Keratinocyte (primary cell): ENCODE data around the gene SLC7A1. TPM values are rescaled to one million over a fixed set of nuclear protein-coding genes. Genes with fewer than 3 reads are reported as not detected.

Source experiments
- DNase-seq: peaks from one replicate; pipeline ENCODE4 v3.0.0-alpha.2; 2011; ENCODE audit warnings: low read depth, missing footprints, low spot score
- FAIRE-seq: peaks from 2 replicates; lab custom pipeline; 2011; peaks lifted over from hg19 to GRCh38; lab: Jason Lieb, UNC
- H2AFZ ChIP-seq: 2 replicates; pipeline ENCODE4 v1.6.0; 2012; ENCODE audit warnings: low read length, control low read depth, inconsistent platforms; ENCODE audit not compliant: control insufficient read depth
- H3K27ac ChIP-seq: 2 replicates; pipeline ENCODE4 v1.5.1; 2011; ENCODE audit warnings: low read length; ENCODE audit not compliant: control insufficient read depth, insufficient read depth
- H3K27me3 ChIP-seq: 3 replicates; pipeline ENCODE4 v1.6.0; 2011; ENCODE audit warnings: low read length; ENCODE audit not compliant: control insufficient read depth, insufficient read depth; ENCODE audit errors: extremely low read depth
- H3K36me3 ChIP-seq, 2 experiments: 2 replicates in 1 of 2; 3 replicates in 1 of 2; pipeline ENCODE4 v1.5.1; 2011; ENCODE audit warnings: low read length in 2 of 2, mild to moderate bottlenecking in 1 of 2; ENCODE audit not compliant: control insufficient read depth in 2 of 2, insufficient read depth in 2 of 2; ENCODE audit errors: extremely low read depth in 1 of 2
- H3K4me1 ChIP-seq: 3 replicates; pipeline ENCODE4 v1.5.1; 2011; ENCODE audit warnings: low read length; ENCODE audit not compliant: control insufficient read depth, insufficient read depth; ENCODE audit errors: extremely low read depth
- H3K4me2 ChIP-seq: 3 replicates; pipeline ENCODE4 v1.6.0; 2011; ENCODE audit warnings: low read depth, low read length; ENCODE audit not compliant: control insufficient read depth, insufficient read depth; ENCODE audit errors: extremely low read depth
- H3K4me3 ChIP-seq, 3 experiments: fragments of 200-600 bp in 1 of 3; sonication (generic) in 1 of 3; 2 replicates in 2 of 3; 3 replicates in 1 of 3; pipeline ENCODE4 v1.5.1; 2011 to 2016; ENCODE audit warnings: low read length in 3 of 3, mild to moderate bottlenecking in 3 of 3, control low read depth in 2 of 3, inconsistent platforms in 1 of 3, low read depth in 1 of 3, mixed read lengths in 1 of 3, mixed run types in 1 of 3, moderate library complexity in 1 of 3; ENCODE audit not compliant: control insufficient read depth in 2 of 3, insufficient read depth in 2 of 3; ENCODE audit errors: extremely low read depth in 1 of 3
- H3K79me2 ChIP-seq: 2 replicates; pipeline ENCODE4 v1.6.0; 2012; ENCODE audit warnings: low read length; ENCODE audit not compliant: control insufficient read depth, insufficient read depth
- H3K9ac ChIP-seq: 3 replicates; pipeline ENCODE4 v1.6.0; 2011; ENCODE audit warnings: low read length; ENCODE audit not compliant: control insufficient read depth, insufficient read depth; ENCODE audit errors: extremely low read depth
- H3K9me1 ChIP-seq: 3 replicates; pipeline ENCODE4 v1.6.0; 2011; ENCODE audit warnings: low read length; ENCODE audit not compliant: control insufficient read depth, insufficient read depth; ENCODE audit errors: extremely low read depth
- H3K9me3 ChIP-seq: 2 replicates; pipeline ENCODE4 v1.5.1; 2012; ENCODE audit warnings: low read depth, low read length; ENCODE audit not compliant: control insufficient read depth
- H4K20me1 ChIP-seq: 3 replicates; pipeline ENCODE4 v1.6.0; 2011; ENCODE audit warnings: low read length; ENCODE audit not compliant: control insufficient read depth, insufficient read depth; ENCODE audit errors: extremely low read depth
- CTCF ChIP-seq, 3 experiments: IDR thresholded peaks in 1 of 3; conservative IDR thresholded peaks in 1 of 3; optimal IDR thresholded peaks in 1 of 3; 2 replicates in 2 of 3; 3 replicates in 1 of 3; pipeline versions ENCODE3 to v1.5.1; 2011; ENCODE audit warnings: low read length in 3 of 3, mild to moderate bottlenecking in 3 of 3, moderate library complexity in 2 of 3, control low read depth in 1 of 3, inconsistent platforms in 1 of 3; ENCODE audit not compliant: insufficient read depth in 2 of 3; ENCODE audit errors: extremely low read depth in 1 of 3
- EZH2 ChIP-seq: IDR thresholded peaks from one replicate; pipeline ENCODE4 v1.6.1; 2012; ENCODE audit warnings: inconsistent platforms, mild to moderate bottlenecking, low read length, moderate library complexity
- dilution Hi-C: fragments of 300-500 bp; cut with MboI; formaldehyde crosslinking; loops from one replicate; pipeline ENCODE4 v1.7.0; 2020; ENCODE audit warnings: low sequenced_read_pairs; ENCODE audit not compliant: extremely low pct_ligation_motif_present
- polyA plus RNA-seq, 5 experiments: library from polyadenylated mRNA; depleted of rRNA in 3 of 5; stranded (reverse) in 3 of 5; stranded (forward) in 1 of 5; unstranded in 1 of 5; fragments of >200 nt; gene quantifications; 1 replicate in 1 of 5; 2 replicates in 3 of 5; 3 replicates in 1 of 5; pipeline versions ENCODE4 v1.2.1 to v1.2.3, GENCODE V29; 2011 to 2012; ENCODE audit warnings: missing spikeins in 2 of 5, low read depth in 1 of 5, low replicate concordance in 1 of 5

The SLC7A1 gene
- polyA plus RNA-seq, 1 donor (not counting 4 experiments of a cell fraction or from before 2014, with no cell fraction given) = 41.5 TPM

GRCh38 chr13:29587645-29588044 is 7.8 kb downstream of the SLC7A1 start:
- TF ChIP-seq CTCF (optimal IDR thresholded peaks at IDR 0.05 in 1 of 3, IDR thresholded peaks at IDR 0.05 in 1 of 3, conservative IDR thresholded peaks at IDR 0.05 in 1 of 3; ENCODE audit: extremely low read depth in 1 of 3, insufficient read depth in 2 of 3, low read length in 3 of 3) (no peak), EZH2 (no peak)
- Histone ChIP-seq H3K36me3 (peaks cover 3 to 40% of the 10 kb centered on the region in 2 experiments), H4K20me1 (peaks cover 26% of the 10 kb centered on the region), H3K4me1 (peaks cover 98% of the 10 kb centered on the region), H3K9me3 (no peaks in the 10 kb centered on the region), H3K27me3 (no peaks in the 10 kb centered on the region), H3K4me3 (peak overlapping the region in 1 of 3 experiments; percentile 24), H3K79me2 (peaks cover 95% of the 10 kb centered on the region), H3K9ac (peak overlapping the region; percentile 24), H2AFZ (no peak overlapping the region), H3K4me2 (peak overlapping the region; percentile 39), H3K27ac (peak overlapping the region; percentile 39), H3K9me1 (peaks cover 9% of the 10 kb centered on the region)
- no peak for DNase-seq
- dilution Hi-C loops = no loop called here
- peak; percentile 65 for FAIRE-seq

- Histone ChIP-seq H3K9me3 (no peaks in the 10 kb centered on the region), H3K36me3 (peaks cover 4 to 25% of the 10 kb centered on the region in 2 experiments), H3K79me2 (peaks cover 95% of the 10 kb centered on the region), H3K9me1 (peaks cover 19% of the 10 kb centered on the region), H3K9ac (peak overlapping the region; percentile 31), H3K4me2 (peak overlapping the region; percentile 86), H3K4me1 (peaks cover 97% of the 10 kb centered on the region), H3K27me3 (no peaks in the 10 kb centered on the region), H2AFZ (no peak overlapping the region), H4K20me1 (peaks cover 42% of the 10 kb centered on the region), H3K27ac (peak overlapping the region; percentile 69), H3K4me3 (peak overlapping the region; percentile 12 to 47 (median 38))
- peak; percentile 73 for DNase-seq
- TF ChIP-seq CTCF (optimal IDR thresholded peaks at IDR 0.05 in 1 of 3, IDR thresholded peaks at IDR 0.05 in 1 of 3, conservative IDR thresholded peaks at IDR 0.05 in 1 of 3; ENCODE audit: extremely low read depth in 1 of 3, insufficient read depth in 2 of 3, low read length in 3 of 3) = no peak
- dilution Hi-C loops = no loop called here
- peak; percentile 85 for FAIRE-seq
Measured at GRCh38 chr13:29583073-29583785, 12.3 kb downstream of the SLC7A1 start.
